ENCODE measurements around the gene JAZF1.

- TF ChIP-seq CTCF (IDR thresholded peaks at IDR 0.05) (no peak), POLR2A (IDR thresholded peaks at IDR 0.05) (no peak)
Measured at GRCh38 chr7:27969346-27969745, 211.2 kb downstream of the JAZF1 start.
